Limb (tissue), 2 donors: Measurements from ENCODE around the gene CFAP90.

Experiments
- DNase-seq, 2 donors: peaks; one replicate each; pipeline ENCODE4 v3.0.0-alpha.2; 2016; ENCODE audit errors: extremely low spot score in 2 of 2

CFAP90 gene

GRCh38 chr5:7823594-7823993 is 27.3 kb downstream of the CFAP90 start:
- DNase-seq = no peak

DNA sequence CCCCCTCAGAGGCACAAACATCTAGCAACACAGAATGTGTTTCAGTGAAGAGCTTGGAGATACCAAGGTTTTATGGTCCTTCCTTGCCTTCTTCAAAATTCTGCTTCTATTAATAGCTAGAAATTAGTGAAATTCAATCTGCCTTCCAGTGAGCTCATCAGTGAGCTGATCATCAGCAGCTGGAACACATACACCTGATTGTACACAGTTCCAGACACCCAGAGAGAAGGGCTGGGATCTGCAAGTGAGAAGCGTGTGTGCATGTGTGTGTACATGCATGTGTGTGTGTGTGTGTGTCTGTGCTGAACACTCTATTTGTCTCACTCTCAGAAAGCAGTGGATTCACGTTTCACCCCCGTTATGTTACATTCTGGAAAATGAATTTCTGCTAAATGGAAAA is 28.5 kb downstream of the CFAP90 start:
- no peak for DNase-seq

GRCh38 chr5:7816535-7816901 is 34.4 kb downstream of the CFAP90 start:
- DNase-seq = no peak

- peak; percentile 66 to 85 for DNase-seq
Observed at GRCh38 chr5:7815892-7816534, 34.9 kb downstream of the CFAP90 start.

GRCh38 chr5:7814816-7815215 is 36.1 kb downstream of the CFAP90 start:
- no peak for DNase-seq

DNA sequence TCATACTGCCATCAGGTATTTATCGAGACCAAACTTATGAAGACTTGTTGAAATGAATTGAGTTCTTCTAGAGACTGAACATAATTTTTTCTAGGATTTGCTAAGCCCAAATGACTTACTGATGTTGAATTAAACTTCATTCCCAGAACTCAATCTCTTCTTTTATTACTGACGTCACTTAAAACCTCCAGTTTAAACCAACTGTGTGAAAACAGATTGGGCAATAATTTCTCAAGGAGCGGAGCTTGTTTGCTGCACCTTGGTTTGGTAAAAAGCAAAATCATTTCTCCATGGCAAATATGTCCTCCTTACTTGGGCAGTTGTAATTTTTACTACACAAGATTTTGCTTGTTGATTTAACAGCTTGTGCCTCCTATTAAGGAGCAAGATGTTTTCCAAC is 37.4 kb downstream of the CFAP90 start:
- no peak for DNase-seq

- DNase-seq = no peak
Observed at GRCh38 chr5:7813007-7813406, 37.9 kb downstream of the CFAP90 start.

DNA sequence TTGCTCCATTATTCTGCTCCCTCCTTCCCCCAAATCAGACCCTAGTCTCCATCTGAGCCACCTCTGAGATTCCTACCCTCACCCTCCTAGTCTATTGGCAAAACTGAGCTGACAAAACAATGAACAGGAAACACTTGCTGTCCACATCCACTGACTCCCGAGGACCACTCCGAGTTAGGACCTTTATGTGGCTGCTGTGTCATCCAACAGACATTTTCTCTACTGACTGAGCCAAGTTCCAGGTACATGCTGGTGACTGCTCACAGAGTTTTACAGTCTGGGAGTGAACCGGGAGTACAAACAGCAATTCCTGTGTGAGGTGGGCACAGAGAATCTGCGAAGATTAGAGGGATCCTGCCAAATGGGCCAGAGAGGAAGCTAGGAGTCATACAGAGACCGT is 39.2 kb downstream of the CFAP90 start:
- DNase-seq = no peak

DNA sequence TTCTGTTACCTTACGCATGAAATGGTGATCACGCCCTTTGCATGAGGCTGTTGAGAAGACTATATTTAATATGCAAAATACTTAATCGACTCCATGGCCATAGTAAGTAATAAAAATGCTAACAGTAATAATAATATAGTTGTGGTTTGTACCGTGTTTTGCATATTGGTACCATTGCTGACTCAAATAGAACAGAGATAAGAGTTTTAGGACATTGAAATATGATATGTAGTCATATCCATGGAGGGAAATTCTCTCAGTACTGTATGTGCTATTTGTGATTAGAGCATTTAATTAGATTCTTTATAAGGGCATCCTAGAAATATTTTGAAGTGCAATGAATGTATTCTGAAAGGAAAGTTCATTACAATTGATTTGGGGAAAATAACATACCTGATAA is 41.9 kb downstream of the CFAP90 start:
- no peak for DNase-seq

- no peak for DNase-seq
Observed at GRCh38 chr5:7805379-7805778, 45.6 kb downstream of the CFAP90 start.

DNA sequence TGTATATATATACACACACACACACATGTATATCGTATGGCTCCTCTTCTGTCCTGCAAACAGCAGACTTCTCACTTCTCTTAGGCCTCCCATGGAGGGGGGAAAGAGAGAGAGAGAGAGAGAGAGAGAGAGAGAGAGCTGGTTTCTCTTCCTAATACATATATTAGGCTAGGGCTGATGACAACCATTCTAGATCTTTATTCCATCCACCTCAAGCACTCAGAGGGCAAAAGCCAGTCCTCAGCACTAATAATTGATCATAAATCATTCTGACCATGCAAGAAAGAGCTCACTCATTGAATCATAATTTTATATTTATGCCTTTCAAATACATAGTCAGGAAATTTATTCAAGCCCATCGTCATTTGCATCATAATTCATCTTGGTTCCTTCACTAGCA is 47.0 kb downstream of the CFAP90 start:
- no peak for DNase-seq

DNA sequence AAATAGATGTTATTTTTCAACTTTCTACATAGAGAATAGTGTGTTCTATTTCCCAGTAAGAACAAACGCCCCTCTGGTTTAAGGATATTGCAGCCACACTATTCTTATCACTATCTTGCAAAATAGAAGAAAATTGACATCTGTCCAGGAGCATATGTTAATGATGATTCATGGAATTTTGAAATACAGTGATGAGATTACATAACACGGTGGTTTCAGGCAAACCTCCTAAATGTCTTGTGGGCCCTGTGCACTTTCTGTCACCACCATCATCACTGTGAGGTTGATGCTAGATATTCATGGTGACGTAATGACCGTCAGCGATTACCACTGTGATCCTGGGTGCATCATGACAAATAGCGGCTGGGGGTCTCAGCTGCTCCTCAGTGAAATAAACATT is 48.1 kb downstream of the CFAP90 start:
- DNase-seq = no peak

DNA sequence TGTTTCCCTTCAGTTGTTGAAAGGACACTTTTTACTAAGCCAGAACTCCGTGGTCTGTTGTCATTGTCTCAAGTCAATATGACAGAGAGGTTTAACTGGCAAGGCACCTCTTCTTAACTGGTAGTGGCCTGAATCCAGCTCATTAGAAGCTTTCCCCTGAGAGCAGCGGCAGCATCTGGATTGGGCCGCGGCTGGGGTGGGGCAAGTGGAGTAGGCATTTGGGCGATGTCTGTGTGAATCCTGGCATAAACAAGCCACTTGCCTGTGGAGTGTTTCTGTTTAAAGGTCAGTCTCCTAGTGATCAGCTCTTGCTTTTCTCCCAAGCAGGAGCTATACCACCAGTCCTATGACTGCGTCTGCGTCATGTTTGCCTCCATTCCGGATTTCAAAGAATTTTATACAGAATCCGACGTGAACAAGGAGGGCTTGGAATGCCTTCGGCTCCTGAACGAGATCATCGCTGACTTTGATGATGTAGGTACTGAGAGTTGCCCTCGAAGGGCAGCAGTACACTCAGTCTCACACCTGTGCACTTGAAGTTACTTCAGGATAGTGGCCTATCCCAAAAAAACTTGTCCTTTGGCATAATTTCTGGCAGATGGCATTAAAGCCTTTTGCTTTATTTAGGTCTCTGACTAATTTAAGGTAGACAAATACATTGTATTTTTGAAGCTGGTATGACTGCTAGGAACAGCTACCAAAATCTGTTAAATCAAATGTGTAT is 48.9 kb downstream of the CFAP90 start:
- DNase-seq = no peak

DNA sequence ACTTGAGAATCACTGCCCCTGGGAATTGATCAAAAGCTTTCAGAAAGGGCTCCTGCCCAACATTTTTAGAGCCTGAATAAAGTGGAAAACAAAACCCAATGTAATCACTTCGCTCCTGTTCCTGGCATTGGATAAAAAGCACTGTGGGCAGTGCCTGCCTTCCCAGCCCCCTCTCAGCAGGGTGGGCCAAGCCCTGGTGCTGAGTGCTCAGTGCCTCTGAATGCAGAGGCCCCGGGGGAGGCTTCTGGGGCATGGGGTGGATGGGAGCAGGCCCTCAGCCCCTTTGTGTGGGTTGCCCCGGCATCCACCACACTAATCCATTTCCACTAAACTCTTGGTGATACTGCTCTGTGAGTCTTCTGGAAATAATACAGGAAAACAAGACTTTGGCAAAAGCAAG is 55.6 kb downstream of the CFAP90 start:
- no peak for DNase-seq

DNA sequence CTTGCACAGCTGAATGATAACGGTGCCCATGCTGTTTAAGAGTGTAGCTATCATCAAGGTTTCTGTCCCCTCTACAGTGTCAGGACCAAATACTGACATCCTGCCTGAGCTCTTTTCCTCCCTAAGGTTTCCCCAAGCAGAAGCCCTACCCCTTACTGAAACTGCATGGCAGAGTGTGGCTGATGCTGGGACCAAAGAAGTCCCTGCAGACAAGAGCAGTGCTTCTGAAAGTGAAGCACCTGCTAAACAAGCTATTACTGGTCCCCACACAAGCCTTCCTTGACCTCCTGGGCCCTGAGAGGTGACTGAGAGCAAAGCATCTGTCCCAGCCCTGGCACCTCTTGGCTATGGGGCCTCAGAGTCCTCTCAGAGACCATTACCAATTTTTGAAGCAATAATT is 56.1 kb downstream of the CFAP90 start:
- no peak for DNase-seq

DNA sequence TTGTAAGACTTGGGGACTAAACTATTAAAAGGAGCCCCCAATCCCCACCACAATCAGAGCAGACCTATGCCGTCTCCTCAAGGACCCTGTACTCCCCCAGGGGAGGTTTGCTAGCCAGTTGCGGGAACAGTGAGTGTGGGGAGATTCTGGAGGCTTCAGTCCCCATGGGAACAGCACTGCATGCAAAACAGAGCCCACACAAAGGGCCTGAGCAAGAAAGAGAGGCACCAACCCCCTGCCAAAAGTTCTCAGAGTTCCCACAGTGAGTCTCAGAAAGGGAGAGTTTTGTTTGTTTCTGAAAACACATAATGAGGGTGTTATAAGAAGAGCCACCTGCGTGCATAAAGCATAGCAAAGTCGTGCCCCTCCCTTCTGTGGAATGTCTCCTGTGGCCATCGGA is 56.6 kb downstream of the CFAP90 start:
- DNase-seq = no peak

GRCh38 chr5:7793895-7794294 is 57.0 kb downstream of the CFAP90 start:
- no peak for DNase-seq

GRCh38 chr5:7789567-7789966 is 61.4 kb downstream of the CFAP90 start:
- DNase-seq = no peak

DNA sequence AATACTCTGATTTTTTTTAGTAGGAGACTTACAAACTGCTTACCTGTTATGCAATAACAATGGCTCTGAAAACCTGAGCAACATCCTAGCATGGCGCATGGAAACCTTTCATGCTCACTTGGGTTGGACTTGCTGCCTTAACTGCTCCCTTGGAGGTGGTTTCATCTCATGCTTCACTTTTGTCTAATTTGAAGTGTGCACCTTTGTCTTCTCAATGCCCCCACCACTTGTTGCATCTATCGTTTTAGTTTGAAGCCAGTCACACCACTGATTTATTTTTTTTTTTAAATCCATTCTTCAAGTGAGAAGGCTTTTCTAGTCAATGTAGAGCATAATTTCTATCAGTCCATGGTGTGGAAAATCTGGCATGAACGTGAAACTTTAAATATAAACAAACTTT is 63.2 kb downstream of the CFAP90 start:
- DNase-seq = no peak

GRCh38 chr5:7784683-7785380 is 66.1 kb downstream of the CFAP90 start:
- no peak for DNase-seq

- no peak for DNase-seq
Observed at GRCh38 chr5:7781899-7782298, 69.0 kb downstream of the CFAP90 start.
